ENCODE results near the gene GPC6.

The GPC6 gene

GRCh38 chr13:93222976-93223375 lies 3.6 kb upstream of the GPC6 start:
- no peaks in the 10 kb centered on the region for H3K9me3 ChIP-seq (ENCODE audit: control insufficient read depth, insufficient read depth, low read length)
- H3K4me1 ChIP-seq (ENCODE audit: insufficient read depth, low read length) = peaks cover 27% of the 10 kb centered on the region
- H3K9ac ChIP-seq (ENCODE audit: low read depth, low read length) = no peak overlapping the region
- no peaks in the 10 kb centered on the region for H3K36me3 ChIP-seq (ENCODE audit: insufficient read depth, low read length)

GRCh38 chr13:93224535-93224934 lies 2.1 kb upstream of the GPC6 start:
- Histone ChIP-seq H3K9me3 (ENCODE audit: control insufficient read depth, insufficient read depth, low read length) (no peaks in the 10 kb centered on the region), H3K4me1 (ENCODE audit: insufficient read depth, low read length) (peaks cover 21% of the 10 kb centered on the region), H3K36me3 (ENCODE audit: insufficient read depth, low read length) (no peaks in the 10 kb centered on the region), H3K9ac (ENCODE audit: low read depth, low read length) (no peak overlapping the region)

- Histone ChIP-seq H3K9me3 (ENCODE audit: control insufficient read depth, insufficient read depth, low read length) (no peaks in the 10 kb centered on the region), H3K4me1 (ENCODE audit: insufficient read depth, low read length) (peaks cover 25% of the 10 kb centered on the region), H3K36me3 (ENCODE audit: insufficient read depth, low read length) (no peaks in the 10 kb centered on the region), H3K9ac (ENCODE audit: low read depth, low read length) (peak overlapping the region; percentile 93; the same call in 1 of the 2 replicates)
These were observed 997 bp upstream of the GPC6 start for GRCh38 chr13:93225610-93226009.

DNA sequence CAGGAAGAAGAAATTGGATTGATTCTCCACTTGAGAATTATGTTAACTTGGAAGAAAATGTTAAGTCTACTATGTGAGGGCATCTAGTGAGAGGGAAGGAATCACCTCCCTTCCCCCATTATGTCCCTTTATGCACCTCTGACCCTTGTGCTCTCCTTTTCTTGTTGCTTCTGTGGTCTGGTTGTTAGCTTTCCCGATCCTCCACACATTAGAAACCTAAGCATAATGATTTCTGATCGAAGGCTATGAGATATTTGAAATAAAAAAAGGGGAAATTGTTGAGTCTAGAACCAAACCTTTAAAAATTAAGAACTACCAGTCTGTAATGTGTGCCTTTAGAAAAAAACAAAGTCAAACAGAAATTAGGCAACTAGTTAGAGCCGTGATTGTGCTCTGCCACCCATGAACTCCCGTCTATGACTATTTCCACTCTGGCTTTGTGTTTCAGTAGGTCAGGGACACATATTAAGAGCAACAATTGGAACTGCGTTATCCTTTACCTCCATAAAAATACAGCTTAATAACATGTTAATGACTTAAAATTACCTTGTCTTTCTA lies 463 bp upstream of the GPC6 start:
- peaks cover 27% of the 10 kb centered on the region for H3K4me1 ChIP-seq (ENCODE audit: insufficient read depth, low read length)
- H3K36me3 ChIP-seq (ENCODE audit: insufficient read depth, low read length) = no peaks in the 10 kb centered on the region
- H3K9ac ChIP-seq (ENCODE audit: low read depth, low read length) = peak overlapping the region; percentile 93
- no peaks in the 10 kb centered on the region for H3K9me3 ChIP-seq (ENCODE audit: control insufficient read depth, insufficient read depth, low read length)

DNA sequence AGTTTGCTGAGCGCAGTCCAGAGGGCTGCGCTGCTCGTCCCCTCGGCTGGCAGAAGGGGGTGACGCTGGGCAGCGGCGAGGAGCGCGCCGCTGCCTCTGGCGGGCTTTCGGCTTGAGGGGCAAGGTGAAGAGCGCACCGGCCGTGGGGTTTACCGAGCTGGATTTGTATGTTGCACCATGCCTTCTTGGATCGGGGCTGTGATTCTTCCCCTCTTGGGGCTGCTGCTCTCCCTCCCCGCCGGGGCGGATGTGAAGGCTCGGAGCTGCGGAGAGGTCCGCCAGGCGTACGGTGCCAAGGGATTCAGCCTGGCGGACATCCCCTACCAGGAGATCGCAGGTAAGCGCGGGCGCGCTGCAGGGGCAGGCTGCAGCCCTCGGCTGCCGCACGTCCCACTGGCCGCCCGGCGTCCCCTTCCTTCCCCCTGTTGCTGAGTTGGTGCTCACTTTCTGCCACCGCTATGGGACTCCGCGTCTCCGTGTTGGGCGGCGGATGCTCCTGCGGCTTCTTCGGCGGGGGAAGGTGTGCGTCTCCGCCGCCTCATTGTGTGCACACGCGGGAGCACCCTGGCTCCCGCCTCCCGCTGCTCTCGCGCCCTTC lies 772 bp downstream of the GPC6 start:
- H3K36me3 ChIP-seq (ENCODE audit: insufficient read depth, low read length) = no peaks in the 10 kb centered on the region
- H3K9me3 ChIP-seq (ENCODE audit: control insufficient read depth, insufficient read depth, low read length) = no peaks in the 10 kb centered on the region
- peak overlapping the region; percentile 93 for H3K9ac ChIP-seq (ENCODE audit: low read depth, low read length)
- H3K4me1 ChIP-seq (ENCODE audit: insufficient read depth, low read length) = peaks cover 30% of the 10 kb centered on the region

DNA sequence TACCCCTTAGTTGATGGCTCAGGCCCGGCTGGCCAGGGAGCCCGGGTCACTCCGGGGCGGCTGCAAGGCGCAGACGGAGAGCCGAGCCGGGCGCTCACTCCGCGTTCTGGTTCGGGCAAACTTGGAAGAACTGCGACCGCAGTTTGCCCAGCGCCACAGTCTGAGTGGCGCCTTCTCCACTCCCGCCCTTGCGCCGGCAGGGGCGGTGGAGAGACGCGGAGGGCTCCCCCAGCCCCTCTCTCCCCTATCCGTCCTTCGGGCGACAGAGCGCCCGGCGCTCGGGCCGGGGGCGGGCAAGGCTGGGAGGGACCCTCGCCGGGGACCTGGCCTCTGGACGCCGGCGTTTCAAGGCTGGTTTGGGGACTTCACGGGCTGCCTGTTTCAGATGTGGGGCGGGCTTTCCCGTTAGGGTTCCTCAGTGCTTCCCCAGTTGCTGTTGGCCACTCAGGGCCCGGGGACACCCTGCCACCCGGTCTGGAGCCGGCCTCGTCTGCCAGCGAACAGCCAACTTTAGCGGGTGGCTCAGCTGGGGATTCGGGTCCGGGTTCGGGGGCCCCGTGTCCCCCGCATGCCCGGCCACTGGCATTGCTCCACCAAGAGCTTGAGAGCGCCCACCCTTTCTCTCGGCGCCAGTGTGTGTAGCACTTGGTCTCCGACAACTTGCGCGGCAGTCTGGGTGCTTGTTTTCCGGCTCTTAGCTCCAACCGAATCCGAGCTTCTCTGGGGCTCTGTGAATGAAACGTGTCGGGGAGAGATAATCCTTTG lies 1.5 kb downstream of the GPC6 start:
- H3K4me1 ChIP-seq (ENCODE audit: insufficient read depth, low read length) = peaks cover 24% of the 10 kb centered on the region
- H3K9ac ChIP-seq (ENCODE audit: low read depth, low read length) = peak overlapping the region; percentile 93
- no peaks in the 10 kb centered on the region for H3K36me3 ChIP-seq (ENCODE audit: insufficient read depth, low read length)
- H3K9me3 ChIP-seq (ENCODE audit: control insufficient read depth, insufficient read depth, low read length) = no peaks in the 10 kb centered on the region

DNA sequence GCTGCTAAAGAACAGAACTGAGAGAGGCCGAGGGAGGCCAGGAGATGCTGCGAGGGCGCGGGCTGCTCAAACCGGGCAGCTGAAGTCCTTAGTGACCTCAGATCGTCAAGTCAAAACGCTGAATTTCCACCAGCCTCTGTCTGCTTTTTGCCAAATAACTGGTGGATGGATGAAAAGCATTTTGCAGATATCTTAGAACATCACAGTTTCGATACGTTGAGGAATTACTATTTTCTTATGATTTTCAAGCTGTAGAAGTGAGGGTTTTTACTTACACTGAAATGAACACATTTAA lies 2.0 kb downstream of the GPC6 start:
- H3K4me1 ChIP-seq (ENCODE audit: insufficient read depth, low read length) = peaks cover 20% of the 10 kb centered on the region
- no peaks in the 10 kb centered on the region for H3K36me3 ChIP-seq (ENCODE audit: insufficient read depth, low read length)
- H3K9ac ChIP-seq (ENCODE audit: low read depth, low read length) = peak overlapping the region; percentile 93
- H3K9me3 ChIP-seq (ENCODE audit: control insufficient read depth, insufficient read depth, low read length) = no peaks in the 10 kb centered on the region; the same call in 1 of the 2 replicates

DNA sequence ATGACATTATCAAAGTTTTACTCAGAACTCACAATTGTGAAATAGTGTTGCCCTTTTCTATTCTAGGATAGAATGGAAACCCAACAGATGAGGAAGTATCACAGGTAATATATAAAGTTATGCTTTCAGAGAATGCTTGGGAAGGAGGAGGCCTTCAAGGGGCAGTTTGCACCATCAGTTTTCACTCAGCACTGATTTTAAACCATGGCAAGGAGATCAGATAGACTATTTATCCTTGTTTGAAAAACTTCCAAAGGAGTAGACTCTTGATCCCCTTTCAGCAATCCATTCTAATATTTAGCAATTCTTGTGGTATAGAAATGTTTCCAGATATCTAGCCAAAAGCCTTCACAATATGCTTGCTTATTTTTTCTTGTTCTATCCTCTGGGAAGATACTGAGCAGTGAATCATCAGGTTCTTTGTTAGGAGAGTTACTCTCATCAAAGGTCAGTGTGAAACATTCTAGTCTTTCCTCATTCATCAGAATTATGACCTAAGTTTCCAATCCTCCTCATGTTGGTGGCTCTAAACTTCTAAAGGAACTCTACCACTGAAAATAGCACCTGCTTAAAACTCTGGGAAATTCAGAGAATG lies 3.8 kb downstream of the GPC6 start:
- H3K9me3 ChIP-seq (ENCODE audit: control insufficient read depth, insufficient read depth, low read length) = no peaks in the 10 kb centered on the region; the same call in 1 of the 2 replicates
- H3K9ac ChIP-seq (ENCODE audit: low read depth, low read length) = no peak overlapping the region
- no peaks in the 10 kb centered on the region; the same call in 1 of the 2 replicates for H3K36me3 ChIP-seq (ENCODE audit: insufficient read depth, low read length)
- H3K4me1 ChIP-seq (ENCODE audit: insufficient read depth, low read length) = peaks cover 19% of the 10 kb centered on the region

DNA sequence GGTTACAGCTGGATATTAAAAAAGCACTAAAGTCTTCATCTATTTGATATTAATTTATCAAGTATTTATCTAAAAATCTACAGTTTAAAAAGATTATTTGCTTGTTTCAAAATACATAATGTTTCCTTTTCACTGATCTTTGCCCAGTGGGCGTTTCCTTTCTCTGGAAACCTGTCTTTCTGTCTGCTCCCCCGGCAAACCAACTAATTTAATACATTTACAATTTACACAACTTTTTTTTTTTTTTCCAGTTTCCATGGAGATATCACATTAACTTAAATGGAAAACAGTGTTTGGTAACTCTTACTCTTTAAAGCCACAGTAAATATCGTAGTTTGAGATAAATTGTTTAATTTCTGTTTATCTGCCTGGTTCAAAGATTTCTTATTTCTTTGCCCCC lies 5.3 kb downstream of the GPC6 start:
- Histone ChIP-seq H3K4me1 (ENCODE audit: insufficient read depth, low read length) (peaks cover 15% of the 10 kb centered on the region), H3K9me3 (ENCODE audit: control insufficient read depth, insufficient read depth, low read length) (no peaks in the 10 kb centered on the region; the same call in 1 of the 2 replicates), H3K9ac (ENCODE audit: low read depth, low read length) (no peak overlapping the region), H3K36me3 (ENCODE audit: insufficient read depth, low read length) (no peaks in the 10 kb centered on the region; the same call in 1 of the 2 replicates)

- Histone ChIP-seq H3K9me3 (ENCODE audit: control insufficient read depth, insufficient read depth, low read length) (peaks cover 10% of the 10 kb centered on the region; the same call in 1 of the 2 replicates), H3K36me3 (ENCODE audit: insufficient read depth, low read length) (no peaks in the 10 kb centered on the region; the same call in 1 of the 2 replicates), H3K9ac (ENCODE audit: low read depth, low read length) (no peak overlapping the region), H3K4me1 (ENCODE audit: insufficient read depth, low read length) (peaks cover 15% of the 10 kb centered on the region)
These were observed 7.4 kb downstream of the GPC6 start for GRCh38 chr13:93233997-93234416.

- no peaks in the 10 kb centered on the region; the same call in 1 of the 2 replicates for H3K36me3 ChIP-seq (ENCODE audit: insufficient read depth, low read length)
- H3K9me3 ChIP-seq (ENCODE audit: control insufficient read depth, insufficient read depth, low read length) = peaks cover 11% of the 10 kb centered on the region; the same call in 1 of the 2 replicates
- peaks cover 15% of the 10 kb centered on the region for H3K4me1 ChIP-seq (ENCODE audit: insufficient read depth, low read length)
- no peak overlapping the region for H3K9ac ChIP-seq (ENCODE audit: low read depth, low read length)
These were observed 7.9 kb downstream of the GPC6 start for GRCh38 chr13:93234459-93234858.

DNA sequence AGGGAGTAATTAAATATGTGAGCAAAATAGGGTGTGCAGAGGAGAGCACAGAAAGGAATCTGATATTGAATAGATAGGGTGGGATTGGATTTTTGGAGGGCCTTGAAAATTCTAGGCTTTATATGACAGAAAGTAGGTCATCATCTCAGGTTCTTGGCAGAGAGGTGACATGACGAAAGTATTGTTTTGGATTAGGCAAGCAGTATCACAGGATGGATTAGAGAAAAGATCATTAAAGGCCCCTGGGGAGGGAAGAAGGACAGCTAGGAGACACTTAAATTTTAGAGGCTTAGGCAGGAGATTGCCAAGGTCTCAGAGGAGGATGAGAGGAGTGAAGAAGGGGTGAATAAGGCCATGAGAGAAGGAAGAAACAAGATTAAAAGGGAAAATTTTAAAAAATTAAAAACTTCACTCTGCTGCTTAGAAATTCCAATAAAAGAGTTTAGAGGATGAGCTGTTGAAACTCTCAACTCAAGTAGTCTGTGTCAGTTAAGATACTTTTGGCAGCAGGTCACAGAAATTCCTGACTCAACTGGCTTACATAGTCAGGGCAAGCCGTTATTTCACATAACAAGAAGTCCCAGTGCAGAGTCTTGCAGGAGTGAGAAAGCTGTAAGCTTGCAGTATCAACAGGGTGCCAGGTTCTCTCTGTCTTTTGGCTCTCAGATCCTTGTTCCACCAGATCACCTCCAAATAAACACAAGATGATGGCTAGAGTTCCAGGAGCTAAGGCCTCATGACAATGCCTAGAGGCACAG lies 8.8 kb downstream of the GPC6 start:
- H3K36me3 ChIP-seq (ENCODE audit: insufficient read depth, low read length) = no peaks in the 10 kb centered on the region; the same call in 1 of the 2 replicates
- peaks cover 11% of the 10 kb centered on the region; the same call in 1 of the 2 replicates for H3K9me3 ChIP-seq (ENCODE audit: control insufficient read depth, insufficient read depth, low read length)
- H3K4me1 ChIP-seq (ENCODE audit: insufficient read depth, low read length) = peaks cover 13% of the 10 kb centered on the region
- H3K9ac ChIP-seq (ENCODE audit: low read depth, low read length) = no peak overlapping the region

DNA sequence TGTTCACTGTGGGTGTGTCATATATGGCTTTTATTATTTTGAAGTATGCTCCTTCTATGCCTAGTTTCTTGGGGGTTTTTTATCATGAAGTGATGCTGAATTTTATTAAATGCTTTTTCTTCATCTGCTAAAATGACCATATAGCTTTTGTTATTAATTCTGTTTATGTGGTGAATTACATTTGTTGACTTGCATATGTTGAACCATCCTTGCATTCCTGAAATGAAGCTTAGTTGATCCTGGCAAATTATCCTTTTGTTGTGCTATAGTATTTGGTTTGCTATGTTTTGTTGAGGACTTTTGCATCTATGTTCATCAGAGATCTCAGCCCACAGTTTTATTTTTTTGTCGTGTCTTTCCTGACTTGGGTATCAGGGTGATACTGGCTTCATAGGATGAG lies 12.1 kb downstream of the GPC6 start:
- peaks cover 11% of the 10 kb centered on the region; the same call in 1 of the 2 replicates for H3K9me3 ChIP-seq (ENCODE audit: control insufficient read depth, insufficient read depth, low read length)
- no peak overlapping the region for H3K9ac ChIP-seq (ENCODE audit: low read depth, low read length)
- no peaks in the 10 kb centered on the region; the same call in 1 of the 2 replicates for H3K36me3 ChIP-seq (ENCODE audit: insufficient read depth, low read length)
- H3K4me1 ChIP-seq (ENCODE audit: insufficient read depth, low read length) = peaks cover 7% of the 10 kb centered on the region; the same call in 1 of the 2 replicates
